Activated CD8-positive, alpha-beta memory T cell treated with anti-CD3 and anti-CD28 coated beads, Interleukin-2, amount 50 U/mL, for 4 hours (primary cell): ENCODE data around the gene RHOG.
"Not testable (repeated sequence)": the region's sequence is repeated elsewhere in the genome, so short reads cannot be mapped to it uniquely, and the experiment has no call there.

Experiments
- DNase-seq: peaks from one replicate; pipeline ENCODE4 v3.0.0-alpha.2; 2020

RHOG gene

DNA sequence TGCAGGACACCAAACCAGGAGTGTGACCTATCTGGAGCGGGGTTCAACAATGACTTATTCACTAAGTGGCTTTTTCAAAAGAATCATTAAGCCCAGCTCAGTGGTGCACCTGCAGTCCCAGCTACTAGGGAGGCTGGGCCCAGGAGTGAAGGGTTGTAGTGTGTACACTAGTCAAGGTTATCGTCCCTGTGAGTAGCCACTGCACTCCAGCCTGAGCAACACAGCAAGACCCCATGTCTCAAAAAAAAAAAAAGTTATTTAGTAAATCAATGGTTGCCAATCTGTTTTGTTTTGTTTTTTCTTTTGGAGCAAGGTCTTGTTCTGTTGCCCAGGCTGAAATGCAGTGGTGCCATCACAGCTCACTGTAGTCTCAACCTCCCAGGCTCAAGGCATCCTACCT lies 7.9 kb downstream of the RHOG start:
- DNase-seq, result no peak

DNA sequence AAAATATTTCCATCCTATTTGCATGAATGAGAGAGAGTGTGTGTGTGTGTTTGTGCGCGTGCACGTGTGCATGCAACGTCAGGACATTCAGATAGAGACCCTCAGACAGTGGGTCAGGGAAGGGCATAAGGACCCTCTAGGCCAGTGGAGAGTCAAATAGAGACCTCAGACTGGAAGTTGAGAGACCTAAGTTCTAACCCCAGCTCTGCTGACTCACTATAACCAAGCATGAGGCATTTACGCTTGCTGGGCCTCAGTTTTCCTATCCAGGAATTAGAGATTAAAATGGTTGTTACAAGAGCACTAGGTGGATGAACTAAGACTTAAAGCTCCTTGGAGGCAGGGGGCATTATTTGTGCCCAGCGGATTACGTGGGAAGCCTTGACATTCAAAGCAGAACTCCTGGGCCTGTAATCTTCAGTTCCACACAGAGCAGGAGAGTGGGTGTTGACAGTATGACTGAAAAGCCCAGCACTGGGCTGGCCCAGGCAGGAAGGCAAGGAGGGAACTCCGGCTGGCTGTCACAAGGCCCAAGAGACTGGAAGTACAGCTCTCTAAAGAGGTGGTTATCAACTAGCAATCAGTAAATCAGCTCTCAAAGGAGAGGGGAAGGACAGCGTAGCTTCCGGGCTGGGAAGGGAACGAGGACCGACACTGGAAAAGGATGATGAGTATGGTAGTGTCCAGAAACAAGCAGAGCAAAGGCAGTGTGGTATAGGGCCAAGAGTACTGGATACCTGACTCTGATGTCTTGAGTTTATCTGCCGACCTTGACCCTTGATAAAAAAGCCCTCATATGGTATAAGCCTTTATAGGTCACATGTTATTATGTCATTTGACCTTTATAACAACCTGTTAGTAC lies 9.2 kb downstream of the RHOG start:
- no peak for DNase-seq

DNA sequence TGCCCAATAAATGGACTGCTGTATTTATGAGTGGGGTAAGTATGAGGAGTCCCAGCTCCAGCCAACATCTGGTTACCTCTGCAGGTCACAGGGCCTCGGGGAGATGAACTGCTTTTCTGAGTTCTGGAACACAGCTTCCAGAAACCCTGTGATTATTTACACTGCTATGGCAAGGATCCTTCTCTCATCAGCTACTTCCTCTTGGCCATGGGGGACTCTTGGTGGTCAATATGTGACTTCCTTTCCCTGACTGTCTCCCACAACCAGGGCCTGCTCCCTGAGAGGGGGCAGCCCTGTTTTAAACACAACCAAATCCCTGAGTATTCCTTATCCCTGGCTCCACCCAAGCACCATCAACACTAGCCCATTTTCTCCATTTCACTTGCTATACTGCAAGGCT lies 10.0 kb downstream of the RHOG start:
- no peak for DNase-seq

DNA sequence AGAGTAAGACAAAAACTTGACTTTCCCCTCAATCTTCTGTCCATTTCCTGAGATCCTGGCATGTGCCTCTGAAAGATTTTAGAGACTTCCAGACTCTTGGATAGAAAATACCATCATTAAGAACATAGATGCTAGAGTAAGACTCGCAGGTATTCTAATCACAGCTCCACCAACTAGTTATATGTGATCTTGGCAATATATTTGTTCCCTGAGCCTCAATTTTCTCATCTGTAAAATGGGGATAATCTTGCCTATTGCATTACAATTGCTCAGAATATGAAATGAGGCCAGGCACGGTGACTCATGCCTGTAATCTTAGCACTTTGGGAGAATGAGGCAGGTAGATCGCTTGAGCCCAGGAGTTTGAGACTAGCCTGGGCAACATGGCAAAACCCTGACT lies 10.7 kb downstream of the RHOG start:
- no peak for DNase-seq

- DNase-seq, result no peak
These were observed 13.1 kb downstream of the RHOG start for GRCh38 chr11:3827434-3828186.

DNA sequence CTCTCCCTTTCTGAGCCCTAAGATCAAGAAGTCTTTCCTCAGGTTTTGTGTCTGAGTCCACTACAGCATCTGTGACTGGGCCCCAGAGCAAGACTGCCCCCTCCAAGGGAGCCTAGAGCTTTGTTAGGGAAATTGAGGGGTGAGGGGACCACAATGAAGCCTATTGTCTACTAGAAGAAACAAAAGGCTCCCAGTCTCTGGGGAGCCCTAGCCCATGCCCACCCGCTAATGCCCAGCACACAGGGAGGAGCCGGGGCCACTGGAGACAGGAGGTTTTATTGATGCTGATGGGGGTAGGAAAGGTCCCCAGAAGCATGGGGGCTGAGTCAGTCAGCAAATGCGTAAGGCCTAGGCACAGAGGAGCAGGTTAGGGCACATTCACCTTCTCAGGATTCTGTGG lies 14.0 kb downstream of the RHOG start:
- no peak for DNase-seq

- no peak for DNase-seq
These were observed 15.1 kb downstream of the RHOG start for GRCh38 chr11:3825473-3826154.

GRCh38 chr11:3824714-3825472 lies 15.9 kb downstream of the RHOG start:
- DNase-seq, result peak; percentile 86

GRCh38 chr11:3823762-3824506 lies 16.8 kb downstream of the RHOG start:
- DNase-seq, result no peak

DNA sequence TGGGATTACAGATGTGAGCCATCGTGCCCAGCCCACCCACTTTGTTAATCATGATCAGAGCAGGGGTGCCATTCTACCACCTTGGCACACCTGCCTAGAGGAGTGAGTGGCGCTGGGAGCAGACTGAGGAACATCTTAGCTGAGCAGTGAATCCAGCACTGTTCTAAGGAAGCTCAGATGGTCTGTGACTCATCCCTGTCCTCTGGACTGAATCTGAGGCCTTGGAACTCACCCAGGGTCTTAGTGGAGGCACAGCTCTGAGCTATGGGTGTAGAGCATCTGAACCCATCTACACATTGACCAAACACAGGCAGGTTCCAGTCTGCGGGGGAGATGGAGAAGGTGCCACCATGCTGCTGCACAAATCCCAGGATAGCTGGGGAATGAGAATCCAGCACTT lies 17.5 kb downstream of the RHOG start:
- DNase-seq, result no peak

- no peak for DNase-seq
These were observed 18.4 kb downstream of the RHOG start for GRCh38 chr11:3822312-3822711.

DNA sequence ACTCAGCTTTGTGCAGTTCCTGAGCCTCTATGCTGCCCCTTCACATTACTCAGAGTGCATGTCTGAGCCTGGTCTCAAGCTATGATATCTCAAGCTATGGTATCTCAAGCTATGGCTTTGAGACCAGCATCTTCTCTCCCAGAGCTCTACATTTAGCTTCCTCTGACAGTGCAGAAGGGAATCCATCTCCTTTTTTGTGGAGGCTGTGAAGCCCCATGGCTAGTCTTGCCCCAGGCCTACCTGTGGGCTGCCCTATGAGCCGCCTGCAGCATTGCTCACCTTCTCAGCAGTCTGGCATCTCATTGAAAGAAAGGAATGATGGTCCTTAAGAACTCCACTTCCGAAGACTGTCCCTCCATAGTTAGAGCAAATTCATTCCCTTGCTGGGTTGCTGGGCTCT lies 19.8 kb downstream of the RHOG start:
- DNase-seq, result no peak

- no peak for DNase-seq
These were observed 23.5 kb downstream of the RHOG start for GRCh38 chr11:3817181-3817800.

GRCh38 chr11:3816673-3817072 lies 24.1 kb downstream of the RHOG start:
- no peak for DNase-seq

GRCh38 chr11:3815845-3816244 lies 24.9 kb downstream of the RHOG start:
- no peak for DNase-seq

DNA sequence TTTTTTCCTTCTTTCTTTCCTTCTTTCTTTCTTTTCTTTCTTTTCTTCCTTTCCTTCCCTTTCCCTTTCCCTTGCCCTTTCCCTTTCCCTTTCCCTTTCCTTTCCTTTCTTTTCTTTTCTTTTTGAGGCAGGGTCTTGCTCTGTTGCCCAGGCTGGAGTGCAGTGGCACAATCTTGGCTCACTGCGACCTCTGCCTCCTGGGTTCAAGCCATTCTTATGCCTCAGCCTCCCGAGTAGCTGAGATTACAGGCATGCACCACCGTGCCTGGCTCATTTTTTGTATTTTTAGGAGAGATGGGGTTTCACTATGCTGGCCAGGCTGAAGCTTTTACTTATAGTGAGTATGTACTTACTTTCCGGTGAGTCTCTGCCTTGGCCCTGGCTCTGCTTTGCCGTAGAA lies 25.9 kb downstream of the RHOG start:
- not testable (repeated sequence) for DNase-seq

DNA sequence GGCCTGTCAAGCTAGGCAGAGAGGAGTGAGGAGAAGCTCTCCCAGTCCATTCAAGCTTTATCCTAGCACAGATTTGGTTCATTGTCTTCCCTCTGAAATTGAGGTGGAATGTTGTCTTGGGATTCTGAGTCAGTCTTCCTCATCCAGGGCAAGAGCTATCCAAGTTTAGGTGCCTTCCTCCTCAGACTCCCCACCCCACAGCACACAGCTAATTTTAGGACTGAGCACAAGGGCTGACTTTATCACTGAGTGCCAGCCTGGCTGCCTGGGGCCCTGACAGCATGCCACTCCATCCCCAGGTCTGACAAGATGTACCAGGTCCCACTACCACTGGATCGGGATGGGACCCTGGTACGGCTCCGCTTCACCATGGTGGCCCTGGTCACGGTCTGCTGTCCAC lies 29.8 kb downstream of the RHOG start:
- no peak for DNase-seq

DNA sequence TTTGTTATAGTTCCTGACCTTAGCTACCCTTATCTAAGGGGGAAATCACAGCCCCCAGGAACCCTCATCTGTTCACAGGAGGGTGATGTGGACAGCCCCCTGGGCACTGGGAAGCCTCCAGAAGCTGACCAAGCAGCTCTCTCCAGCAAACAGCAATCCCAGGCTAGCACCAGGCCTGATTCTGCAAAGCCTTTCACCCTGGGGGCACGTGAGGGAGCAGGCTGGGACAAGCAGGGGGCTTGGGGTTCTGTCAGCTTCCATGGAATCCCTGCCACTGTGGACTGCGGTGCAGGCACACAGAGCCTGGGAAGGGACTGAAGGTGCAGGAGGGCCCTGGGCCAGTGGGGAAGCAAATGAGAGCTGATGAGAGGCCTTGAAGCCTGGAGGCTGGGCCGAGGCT lies 30.3 kb downstream of the RHOG start:
- DNase-seq, result no peak

DNA sequence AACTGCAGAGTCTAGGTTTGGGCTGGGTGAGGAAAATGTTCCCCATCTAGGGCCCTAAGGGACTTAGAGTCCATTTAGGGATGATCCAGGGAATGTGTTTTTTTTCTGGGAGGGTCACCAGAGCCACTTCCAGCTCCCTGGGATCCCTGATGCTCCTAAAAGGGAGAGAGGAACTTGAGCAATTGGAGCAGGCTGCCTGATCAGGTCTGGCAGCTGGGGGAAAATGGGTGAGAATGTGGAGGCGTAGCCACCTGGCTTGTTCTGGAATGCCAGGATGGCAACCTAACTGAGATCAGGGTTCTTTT lies 31.2 kb downstream of the RHOG start:
- DNase-seq, result no peak

GRCh38 chr11:3808861-3809623 lies 31.7 kb downstream of the RHOG start:
- no peak for DNase-seq
